HEK293 (cell line): ENCODE data around the gene PRPS1L1.

Experiments
- KLF10 ChIP-seq: fragments of 450-650 bp; IDR thresholded peaks from 2 replicates; pipeline ENCODE4 v1.5.1; 2018; ENCODE audit warnings: missing biosample characterization, mild to moderate bottlenecking, missing genetic modification characterization
- RBAK ChIP-seq: fragments of 450-650 bp; formaldehyde crosslinking; IDR thresholded peaks from 2 replicates; pipeline ENCODE4 v1.5.1; 2016; ENCODE audit warnings: missing biosample characterization, missing genetic modification characterization
- REPIN1 ChIP-seq: fragments of 450-650 bp; formaldehyde crosslinking; IDR thresholded peaks from 2 replicates; pipeline ENCODE4 v1.5.1; 2017; ENCODE audit warnings: missing biosample characterization, missing genetic modification characterization, low read depth
- ZNF16 ChIP-seq: fragments of 450-650 bp; formaldehyde crosslinking; IDR thresholded peaks from 2 replicates; pipeline ENCODE4 v1.5.1; 2016; ENCODE audit warnings: low read depth, missing biosample characterization, missing genetic modification characterization
- ZNF37A ChIP-seq: fragments of 450-650 bp; IDR thresholded peaks from 2 replicates; pipeline ENCODE4 v1.5.1; 2018; ENCODE audit warnings: missing biosample characterization, missing genetic modification characterization
- ZNF529 ChIP-seq: fragments of 450-650 bp; formaldehyde crosslinking; IDR thresholded peaks from 2 replicates; pipeline ENCODE4 v1.5.1; 2017; ENCODE audit warnings: missing genetic modification characterization, missing biosample characterization; ENCODE audit not compliant: insufficient replicate concordance
- ZNF654 ChIP-seq: fragments of 450-650 bp; formaldehyde crosslinking; IDR thresholded peaks from 2 replicates; pipeline ENCODE4 v1.5.1; 2016; ENCODE audit warnings: low read depth, missing biosample characterization, missing genetic modification characterization
- ZNF76 ChIP-seq: fragments of 450-650 bp; formaldehyde crosslinking; IDR thresholded peaks from 2 replicates; pipeline ENCODE4; 2016; ENCODE audit warnings: low read depth, missing biosample characterization, missing genetic modification characterization, borderline replicate concordance
- ZNF843 ChIP-seq: fragments of 450-650 bp; formaldehyde crosslinking; IDR thresholded peaks from 2 replicates; pipeline ENCODE4 v1.5.1; 2016; ENCODE audit warnings: missing biosample characterization, missing genetic modification characterization
- ZXDB ChIP-seq: fragments of 450-650 bp; formaldehyde crosslinking; IDR thresholded peaks from 2 replicates; pipeline ENCODE4 v1.5.1; 2016; ENCODE audit warnings: missing biosample characterization, missing genetic modification characterization
- TF ChIP-seq, protein P1 (sequence below): fragments of 450-650 bp; formaldehyde crosslinking; IDR thresholded peaks from 2 replicates; pipeline ENCODE4 v1.5.1; 2016; ENCODE audit warnings: missing biosample characterization, missing genetic modification characterization
- TF ChIP-seq, protein P2 (sequence below): fragments of 450-650 bp; formaldehyde crosslinking; IDR thresholded peaks from 2 replicates; pipeline ENCODE4 v1.5.1; 2016; ENCODE audit warnings: missing biosample characterization, missing genetic modification characterization
- TF ChIP-seq, protein P3 (sequence below): fragments of 450-650 bp; formaldehyde crosslinking; IDR thresholded peaks from 2 replicates; pipeline ENCODE4 v1.5.1; 2016; ENCODE audit warnings: missing biosample characterization, missing genetic modification characterization

DNA sequence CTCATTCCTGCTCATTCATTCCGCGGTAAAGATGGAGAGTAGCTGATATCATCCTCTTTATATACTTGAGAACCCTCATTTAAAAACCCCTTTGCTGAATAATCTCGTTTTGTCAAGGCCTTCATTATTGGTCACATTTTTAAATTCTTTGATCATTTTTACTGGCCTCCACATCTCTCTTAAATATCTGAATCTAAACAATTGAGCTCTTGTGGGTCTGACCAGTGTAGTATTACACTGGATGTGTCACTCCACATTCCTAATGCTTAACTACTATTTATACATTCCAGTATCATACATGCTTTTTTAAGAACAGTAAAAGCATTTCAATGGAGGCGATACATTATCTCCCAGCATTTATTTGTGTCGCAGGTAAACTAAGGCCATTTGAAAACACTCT, 12.6 kb upstream of the PRPS1L1 start:
- TF ChIP-seq RBAK (tag by site-specific recombination) (no peak), ZNF37A (tag by site-specific recombination) (no peak), ZNF529 (no peak), ZNF654 (tag by site-specific recombination) (no peak), REPIN1 (tag by site-specific recombination) (no peak), KLF10 (tag by site-specific recombination) (no peak), ZNF76 (tag by site-specific recombination) (no peak), ZNF16 (tag by site-specific recombination) (no peak), ZNF843 (no peak), ZXDB (tag by site-specific recombination) (no peak)
- TF ChIP-seq, protein P1, sequence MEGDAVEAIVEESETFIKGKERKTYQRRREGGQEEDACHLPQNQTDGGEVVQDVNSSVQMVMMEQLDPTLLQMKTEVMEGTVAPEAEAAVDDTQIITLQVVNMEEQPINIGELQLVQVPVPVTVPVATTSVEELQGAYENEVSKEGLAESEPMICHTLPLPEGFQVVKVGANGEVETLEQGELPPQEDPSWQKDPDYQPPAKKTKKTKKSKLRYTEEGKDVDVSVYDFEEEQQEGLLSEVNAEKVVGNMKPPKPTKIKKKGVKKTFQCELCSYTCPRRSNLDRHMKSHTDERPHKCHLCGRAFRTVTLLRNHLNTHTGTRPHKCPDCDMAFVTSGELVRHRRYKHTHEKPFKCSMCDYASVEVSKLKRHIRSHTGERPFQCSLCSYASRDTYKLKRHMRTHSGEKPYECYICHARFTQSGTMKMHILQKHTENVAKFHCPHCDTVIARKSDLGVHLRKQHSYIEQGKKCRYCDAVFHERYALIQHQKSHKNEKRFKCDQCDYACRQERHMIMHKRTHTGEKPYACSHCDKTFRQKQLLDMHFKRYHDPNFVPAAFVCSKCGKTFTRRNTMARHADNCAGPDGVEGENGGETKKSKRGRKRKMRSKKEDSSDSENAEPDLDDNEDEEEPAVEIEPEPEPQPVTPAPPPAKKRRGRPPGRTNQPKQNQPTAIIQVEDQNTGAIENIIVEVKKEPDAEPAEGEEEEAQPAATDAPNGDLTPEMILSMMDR (tag by site-specific recombination): no peak
- TF ChIP-seq, protein P2, sequence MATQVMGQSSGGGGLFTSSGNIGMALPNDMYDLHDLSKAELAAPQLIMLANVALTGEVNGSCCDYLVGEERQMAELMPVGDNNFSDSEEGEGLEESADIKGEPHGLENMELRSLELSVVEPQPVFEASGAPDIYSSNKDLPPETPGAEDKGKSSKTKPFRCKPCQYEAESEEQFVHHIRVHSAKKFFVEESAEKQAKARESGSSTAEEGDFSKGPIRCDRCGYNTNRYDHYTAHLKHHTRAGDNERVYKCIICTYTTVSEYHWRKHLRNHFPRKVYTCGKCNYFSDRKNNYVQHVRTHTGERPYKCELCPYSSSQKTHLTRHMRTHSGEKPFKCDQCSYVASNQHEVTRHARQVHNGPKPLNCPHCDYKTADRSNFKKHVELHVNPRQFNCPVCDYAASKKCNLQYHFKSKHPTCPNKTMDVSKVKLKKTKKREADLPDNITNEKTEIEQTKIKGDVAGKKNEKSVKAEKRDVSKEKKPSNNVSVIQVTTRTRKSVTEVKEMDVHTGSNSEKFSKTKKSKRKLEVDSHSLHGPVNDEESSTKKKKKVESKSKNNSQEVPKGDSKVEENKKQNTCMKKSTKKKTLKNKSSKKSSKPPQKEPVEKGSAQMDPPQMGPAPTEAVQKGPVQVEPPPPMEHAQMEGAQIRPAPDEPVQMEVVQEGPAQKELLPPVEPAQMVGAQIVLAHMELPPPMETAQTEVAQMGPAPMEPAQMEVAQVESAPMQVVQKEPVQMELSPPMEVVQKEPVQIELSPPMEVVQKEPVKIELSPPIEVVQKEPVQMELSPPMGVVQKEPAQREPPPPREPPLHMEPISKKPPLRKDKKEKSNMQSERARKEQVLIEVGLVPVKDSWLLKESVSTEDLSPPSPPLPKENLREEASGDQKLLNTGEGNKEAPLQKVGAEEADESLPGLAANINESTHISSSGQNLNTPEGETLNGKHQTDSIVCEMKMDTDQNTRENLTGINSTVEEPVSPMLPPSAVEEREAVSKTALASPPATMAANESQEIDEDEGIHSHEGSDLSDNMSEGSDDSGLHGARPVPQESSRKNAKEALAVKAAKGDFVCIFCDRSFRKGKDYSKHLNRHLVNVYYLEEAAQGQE (tag by site-specific recombination): no peak
- TF ChIP-seq, protein P3, sequence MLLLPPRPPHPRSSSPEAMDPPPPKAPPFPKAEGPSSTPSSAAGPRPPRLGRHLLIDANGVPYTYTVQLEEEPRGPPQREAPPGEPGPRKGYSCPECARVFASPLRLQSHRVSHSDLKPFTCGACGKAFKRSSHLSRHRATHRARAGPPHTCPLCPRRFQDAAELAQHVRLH (tag by site-specific recombination): no peak
